Spleen (tissue), 7 donors: ENCODE data around the gene SATL1.

Experiments
- POLR2A ChIP-seq, 3 donors: fragments of 450-650 bp; IDR thresholded peaks; one replicate each; pipeline ENCODE4 v1.5.1; 2017; ENCODE audit warnings: antibody characterized with exemption in 3 of 3, mild to moderate bottlenecking in 1 of 3
- TF ChIP-seq, protein P1 (sequence below), 11 experiments: fragments of 200-600 bp in 7 of 11; fragments of 450-650 bp in 4 of 11; sonication (generic) in 4 of 11; IDR thresholded peaks in 8 of 11; conservative IDR thresholded peaks in 3 of 11; 1 replicate in 7 of 11; 2 replicates in 4 of 11; pipeline versions ENCODE4 v1.4.0 to v1.8.0; 2016 to 2021; ENCODE audit warnings: antibody characterized with exemption in 11 of 11, inconsistent platforms in 4 of 11, mild to moderate bottlenecking in 1 of 11
- donor health status: DM: no; HTN: no; CAD: no; lungs with moderate emphysema.
- donor health status: DM: no; HTN: no; CAD: no.
- donor health status: DM: no; HTN: no; CAD: no.

- TF ChIP-seq POLR2A (IDR thresholded peaks at IDR 0.05): no peak
- TF ChIP-seq, protein P1, sequence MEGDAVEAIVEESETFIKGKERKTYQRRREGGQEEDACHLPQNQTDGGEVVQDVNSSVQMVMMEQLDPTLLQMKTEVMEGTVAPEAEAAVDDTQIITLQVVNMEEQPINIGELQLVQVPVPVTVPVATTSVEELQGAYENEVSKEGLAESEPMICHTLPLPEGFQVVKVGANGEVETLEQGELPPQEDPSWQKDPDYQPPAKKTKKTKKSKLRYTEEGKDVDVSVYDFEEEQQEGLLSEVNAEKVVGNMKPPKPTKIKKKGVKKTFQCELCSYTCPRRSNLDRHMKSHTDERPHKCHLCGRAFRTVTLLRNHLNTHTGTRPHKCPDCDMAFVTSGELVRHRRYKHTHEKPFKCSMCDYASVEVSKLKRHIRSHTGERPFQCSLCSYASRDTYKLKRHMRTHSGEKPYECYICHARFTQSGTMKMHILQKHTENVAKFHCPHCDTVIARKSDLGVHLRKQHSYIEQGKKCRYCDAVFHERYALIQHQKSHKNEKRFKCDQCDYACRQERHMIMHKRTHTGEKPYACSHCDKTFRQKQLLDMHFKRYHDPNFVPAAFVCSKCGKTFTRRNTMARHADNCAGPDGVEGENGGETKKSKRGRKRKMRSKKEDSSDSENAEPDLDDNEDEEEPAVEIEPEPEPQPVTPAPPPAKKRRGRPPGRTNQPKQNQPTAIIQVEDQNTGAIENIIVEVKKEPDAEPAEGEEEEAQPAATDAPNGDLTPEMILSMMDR (IDR thresholded peaks at IDR 0.05 in 8 of 11, conservative IDR thresholded peaks at IDR 0.05 in 3 of 11): no peak
These were observed 424 bp downstream of the SATL1 start for GRCh38 chrX:85243155-85243554.
